ENCODE measurements around the gene SDK1.

SDK1 gene

GRCh38 chr7:3825491-3825890 is 524.4 kb downstream of the SDK1 start:
- no peak for DNase-seq (ENCODE audit: extremely low read depth, low read depth)
- no peak overlapping the region for H3K4me3 ChIP-seq (replicated peaks; ENCODE audit: low read depth, low read length)
- no peak for TF ChIP-seq CTCF (IDR thresholded peaks at IDR 0.05; ENCODE audit: low read depth, low read length, missing control alignments)

GRCh38 chr7:3832199-3832598 is 531.1 kb downstream of the SDK1 start:
- DNase-seq (ENCODE audit: extremely low read depth, low read depth) = no peak
- TF ChIP-seq CTCF (IDR thresholded peaks at IDR 0.05; ENCODE audit: low read depth, low read length, missing control alignments) = no peak
- H3K4me3 ChIP-seq (replicated peaks; ENCODE audit: low read depth, low read length) = no peak overlapping the region

GRCh38 chr7:3835109-3835508 is 534.1 kb downstream of the SDK1 start:
- no peak overlapping the region for H3K4me3 ChIP-seq (replicated peaks; ENCODE audit: low read depth, low read length)
- TF ChIP-seq CTCF (IDR thresholded peaks at IDR 0.05; ENCODE audit: low read depth, low read length, missing control alignments) = no peak
- no peak for DNase-seq (ENCODE audit: extremely low read depth, low read depth)

GRCh38 chr7:3836855-3837254 is 535.8 kb downstream of the SDK1 start:
- no peak overlapping the region for H3K4me3 ChIP-seq (replicated peaks; ENCODE audit: low read depth, low read length)
- TF ChIP-seq CTCF (IDR thresholded peaks at IDR 0.05; ENCODE audit: low read depth, low read length, missing control alignments) = no peak
- DNase-seq (ENCODE audit: extremely low read depth, low read depth) = no peak

- no peak for TF ChIP-seq CTCF (IDR thresholded peaks at IDR 0.05; ENCODE audit: low read depth, low read length, missing control alignments)
- no peak for DNase-seq (ENCODE audit: extremely low read depth, low read depth)
- no peak overlapping the region for H3K4me3 ChIP-seq (replicated peaks; ENCODE audit: low read depth, low read length)
Measured at GRCh38 chr7:3844540-3845151, 543.6 kb downstream of the SDK1 start.

GRCh38 chr7:3846738-3847137 is 545.7 kb downstream of the SDK1 start:
- H3K4me3 ChIP-seq (replicated peaks; ENCODE audit: low read depth, low read length) = no peak overlapping the region
- no peak for TF ChIP-seq CTCF (IDR thresholded peaks at IDR 0.05; ENCODE audit: low read depth, low read length, missing control alignments)
- no peak for DNase-seq (ENCODE audit: extremely low read depth, low read depth)

GRCh38 chr7:3847336-3847735 is 546.3 kb downstream of the SDK1 start:
- H3K4me3 ChIP-seq (replicated peaks; ENCODE audit: low read depth, low read length) = no peak overlapping the region

More at GRCh38 chr7:3847336-3847735, 546.3 kb downstream of the SDK1 start:
- no peak for TF ChIP-seq CTCF (IDR thresholded peaks at IDR 0.05; ENCODE audit: low read depth, low read length, missing control alignments)
- DNase-seq (ENCODE audit: extremely low read depth, low read depth) = no peak
